ENCODE data around the gene HS3ST6. TPM values are rescaled to one million over a fixed set of nuclear protein-coding genes. Genes with fewer than 3 reads are reported as not detected.

HS3ST6 gene
- total and polyA plus RNA-seq, 2 of the 13 experiments (the other 11 are each of a cell fraction or from before 2014, with no cell fraction given): not detected

GRCh38 chr16:1941162-1942046 is 23.2 kb upstream of the HS3ST6 start (continued):
- TF ChIP-seq ZNF775 (CRISPR knock-in tag; IDR thresholded peaks at IDR 0.05; ENCODE audit: borderline replicate concordance) (no peak), BRD4 (CRISPR knock-in tag; IDR thresholded peaks at IDR 0.05) (peak; percentile 58), HINFP (CRISPR knock-in tag; IDR thresholded peaks at IDR 0.05; ENCODE audit: low read depth) (no peak), ZC3H4 (CRISPR knock-in tag; IDR thresholded peaks at IDR 0.05; ENCODE audit: borderline replicate concordance) (0 out of 2 replicates have a peak, but pooled peaks have one; percentile 4), ZNF646 (CRISPR knock-in tag; IDR thresholded peaks at IDR 0.05) (no peak), GRHL1 (CRISPR knock-in tag; conservative IDR thresholded peaks at IDR 0.05) (no peak), DZIP1 (CRISPR knock-in tag; IDR thresholded peaks at IDR 0.05) (no peak), ZNF598 (CRISPR knock-in tag; IDR thresholded peaks at IDR 0.05; ENCODE audit: borderline replicate concordance) (no peak), CBX5 (CRISPR knock-in tag; IDR thresholded peaks at IDR 0.05; ENCODE audit: borderline replicate concordance) (no peak), SCMH1 (CRISPR knock-in tag; IDR thresholded peaks at IDR 0.05; ENCODE audit: borderline replicate concordance) (no peak), ZNF557 (CRISPR knock-in tag; IDR thresholded peaks at IDR 0.05) (no peak; the same call in 1 of the 2 replicates), FOXA3 (CRISPR knock-in tag; IDR thresholded peaks at IDR 0.05) (no peak), ZNF253 (CRISPR knock-in tag; IDR thresholded peaks at IDR 0.05; ENCODE audit: borderline replicate concordance) (no peak), ETV5 (CRISPR knock-in tag; IDR thresholded peaks at IDR 0.05; ENCODE audit: borderline replicate concordance) (0 out of 2 replicates have a peak, but pooled peaks have one; percentile 3), ZBTB1 (CRISPR knock-in tag; IDR thresholded peaks at IDR 0.05; ENCODE audit: borderline replicate concordance) (no peak)
